Activated naive CD4-positive, alpha-beta T cell treated with anti-CD3 and anti-CD28 coated beads, Interleukin-2, amount 10 ng/mL, durations not matched to agents 7 days and 5 days (primary cell): ENCODE results near the gene TSHZ3.

Experiments
- CTCF ChIA-PET: fragments of 350-600 bp; sonication (Branson Sonifier 250); formaldehyde crosslinking; loops from one replicate; lab custom pipeline; 2021; ENCODE audit warnings: antibody characterized with exemption; lab: Charles Lee
- DNase-seq: peaks from one replicate; pipeline ENCODE4 v3.0.0-alpha.2; 2020
- H3K27ac Mint-ChIP-seq: one replicate; pipeline ENCODE4 v1.8.0; 2021; ENCODE audit warnings: mild to moderate bottlenecking, moderate library complexity, mixed read lengths
- H3K27me3 Mint-ChIP-seq: one replicate; pipeline ENCODE4 v1.8.0; 2021; ENCODE audit warnings: mild to moderate bottlenecking, mixed read lengths
- H3K36me3 Mint-ChIP-seq: one replicate; pipeline ENCODE4 v1.8.0; 2021; ENCODE audit warnings: mixed read lengths
- H3K4me1 Mint-ChIP-seq: one replicate; pipeline ENCODE4 v1.8.0; 2021; ENCODE audit warnings: mixed read lengths
- H3K4me3 Mint-ChIP-seq: one replicate; pipeline ENCODE4 v1.8.0; 2021; ENCODE audit warnings: mild to moderate bottlenecking, moderate library complexity, mixed read lengths
- H3K9me3 Mint-ChIP-seq: one replicate; pipeline ENCODE4 v1.8.0; 2021; ENCODE audit warnings: mixed read lengths

Gene TSHZ3

GRCh38 chr19:31286491-31286890 lies 62.7 kb downstream of the TSHZ3 start:
- peaks cover 9% of the 10 kb centered on the region for H3K27me3 Mint-ChIP-seq
- H3K36me3 Mint-ChIP-seq, result no peaks in the 10 kb centered on the region
- no peak overlapping the region for H3K4me3 Mint-ChIP-seq
- no peak for DNase-seq
- H3K9me3 Mint-ChIP-seq, result no peaks in the 10 kb centered on the region
- H3K4me1 Mint-ChIP-seq, result peaks cover 4% of the 10 kb centered on the region
- CTCF ChIA-PET, result no interaction called here
- H3K27ac Mint-ChIP-seq, result no peak overlapping the region

GRCh38 chr19:31285744-31286143 lies 63.5 kb downstream of the TSHZ3 start:
- Mint-ChIP-seq H3K27me3 (peaks cover 12% of the 10 kb centered on the region), H3K27ac (no peak overlapping the region), H3K4me3 (no peak overlapping the region), H3K36me3 (no peaks in the 10 kb centered on the region), H3K4me1 (peaks cover 4% of the 10 kb centered on the region), H3K9me3 (no peaks in the 10 kb centered on the region)
- CTCF ChIA-PET, result no interaction called here
- no peak for DNase-seq

- DNase-seq, result no peak
- peaks cover 12% of the 10 kb centered on the region for H3K27me3 Mint-ChIP-seq
- H3K9me3 Mint-ChIP-seq, result no peaks in the 10 kb centered on the region
- no peak overlapping the region for H3K27ac Mint-ChIP-seq
- no peaks in the 10 kb centered on the region for H3K36me3 Mint-ChIP-seq
- H3K4me3 Mint-ChIP-seq, result no peak overlapping the region
- H3K4me1 Mint-ChIP-seq, result peaks cover 4% of the 10 kb centered on the region
- CTCF ChIA-PET, result no interaction called here
These were observed 64.6 kb downstream of the TSHZ3 start for GRCh38 chr19:31284621-31285020.

- Mint-ChIP-seq H3K27ac (no peak overlapping the region), H3K9me3 (no peaks in the 10 kb centered on the region), H3K36me3 (no peaks in the 10 kb centered on the region), H3K27me3 (peaks cover 12% of the 10 kb centered on the region), H3K4me3 (no peak overlapping the region), H3K4me1 (peaks cover 4% of the 10 kb centered on the region)
- CTCF ChIA-PET, result no interaction called here
- DNase-seq, result no peak
These were observed 65.5 kb downstream of the TSHZ3 start for GRCh38 chr19:31283701-31284100.

- Mint-ChIP-seq H3K4me1 (peaks cover 4% of the 10 kb centered on the region), H3K27ac (no peak overlapping the region), H3K9me3 (no peaks in the 10 kb centered on the region), H3K27me3 (peaks cover 9% of the 10 kb centered on the region), H3K4me3 (no peak overlapping the region), H3K36me3 (no peaks in the 10 kb centered on the region)
- no peak for DNase-seq
- CTCF ChIA-PET, result no interaction called here
These were observed 66.9 kb downstream of the TSHZ3 start for GRCh38 chr19:31282346-31282745.

GRCh38 chr19:31280287-31281006 lies 68.8 kb downstream of the TSHZ3 start:
- CTCF ChIA-PET, result no interaction called here
- Mint-ChIP-seq H3K4me3 (no peak overlapping the region), H3K4me1 (no peaks in the 10 kb centered on the region), H3K9me3 (no peaks in the 10 kb centered on the region), H3K27me3 (peaks cover 6% of the 10 kb centered on the region), H3K27ac (no peak overlapping the region), H3K36me3 (no peaks in the 10 kb centered on the region)
- no peak for DNase-seq

- H3K4me3 Mint-ChIP-seq, result no peak overlapping the region
- no peak for DNase-seq
- H3K27ac Mint-ChIP-seq, result no peak overlapping the region
- peaks cover 6% of the 10 kb centered on the region for H3K27me3 Mint-ChIP-seq
- H3K9me3 Mint-ChIP-seq, result no peaks in the 10 kb centered on the region
- H3K36me3 Mint-ChIP-seq, result no peaks in the 10 kb centered on the region
- H3K4me1 Mint-ChIP-seq, result no peaks in the 10 kb centered on the region
- CTCF ChIA-PET, result no interaction called here
These were observed 69.8 kb downstream of the TSHZ3 start for GRCh38 chr19:31279436-31279765.

- Mint-ChIP-seq H3K9me3 (no peaks in the 10 kb centered on the region), H3K36me3 (no peaks in the 10 kb centered on the region)
These were observed 70.4 kb downstream of the TSHZ3 start for GRCh38 chr19:31278555-31279435.

GRCh38 chr19:31277516-31277915 lies 71.7 kb downstream of the TSHZ3 start:
- H3K36me3 Mint-ChIP-seq, result no peaks in the 10 kb centered on the region
- DNase-seq, result no peak
- no peak overlapping the region for H3K27ac Mint-ChIP-seq
- peaks cover 6% of the 10 kb centered on the region for H3K27me3 Mint-ChIP-seq
- CTCF ChIA-PET, result interaction anchor here (0.9 kb wide), 1 partner anchor 595 kb away, joined by 3 read pairs; no protein-coding TSS in a partner anchor
- no peak overlapping the region for H3K4me3 Mint-ChIP-seq
- H3K4me1 Mint-ChIP-seq, result no peaks in the 10 kb centered on the region
- no peaks in the 10 kb centered on the region for H3K9me3 Mint-ChIP-seq

More at GRCh38 chr19:31278555-31279435, 70.4 kb downstream of the TSHZ3 start:
- no peak for DNase-seq
- CTCF ChIA-PET, result no interaction called here
- H3K27me3 Mint-ChIP-seq, result peaks cover 6% of the 10 kb centered on the region
- H3K27ac Mint-ChIP-seq, result no peak overlapping the region
- no peak overlapping the region for H3K4me3 Mint-ChIP-seq
- H3K4me1 Mint-ChIP-seq, result no peaks in the 10 kb centered on the region

GRCh38 chr19:31276831-31277230 lies 72.4 kb downstream of the TSHZ3 start:
- Mint-ChIP-seq H3K9me3 (no peaks in the 10 kb centered on the region), H3K27ac (no peak overlapping the region)

GRCh38 chr19:31275068-31275334 lies 74.2 kb downstream of the TSHZ3 start:
- CTCF ChIA-PET, result no interaction called here
- no peaks in the 10 kb centered on the region for H3K27me3 Mint-ChIP-seq

More at GRCh38 chr19:31276831-31277230, 72.4 kb downstream of the TSHZ3 start:
- H3K4me1 Mint-ChIP-seq, result no peaks in the 10 kb centered on the region
- H3K27me3 Mint-ChIP-seq, result peaks cover 6% of the 10 kb centered on the region
- H3K4me3 Mint-ChIP-seq, result no peak overlapping the region
- CTCF ChIA-PET, result interaction anchor here (0.9 kb wide), 1 partner anchor 594 kb away, joined by 3 read pairs; no protein-coding TSS in a partner anchor
- no peak for DNase-seq
- no peaks in the 10 kb centered on the region for H3K36me3 Mint-ChIP-seq

GRCh38 chr19:31274251-31275067 lies 74.8 kb downstream of the TSHZ3 start:
- Mint-ChIP-seq H3K27ac (no peak overlapping the region), H3K4me1 (no peaks in the 10 kb centered on the region), H3K27me3 (no peaks in the 10 kb centered on the region), H3K36me3 (no peaks in the 10 kb centered on the region), H3K9me3 (no peaks in the 10 kb centered on the region), H3K4me3 (no peak overlapping the region)
- CTCF ChIA-PET, result no interaction called here
- no peak for DNase-seq

More at GRCh38 chr19:31275068-31275334, 74.2 kb downstream of the TSHZ3 start:
- Mint-ChIP-seq H3K9me3 (no peaks in the 10 kb centered on the region), H3K4me3 (no peak overlapping the region), H3K27ac (no peak overlapping the region), H3K36me3 (no peaks in the 10 kb centered on the region), H3K4me1 (no peaks in the 10 kb centered on the region)
- DNase-seq, result no peak

- CTCF ChIA-PET, result no interaction called here
- H3K9me3 Mint-ChIP-seq, result no peaks in the 10 kb centered on the region
- no peak overlapping the region for H3K4me3 Mint-ChIP-seq
- H3K27ac Mint-ChIP-seq, result no peak overlapping the region
- no peaks in the 10 kb centered on the region for H3K4me1 Mint-ChIP-seq
- no peaks in the 10 kb centered on the region for H3K27me3 Mint-ChIP-seq
- H3K36me3 Mint-ChIP-seq, result no peaks in the 10 kb centered on the region
- no peak for DNase-seq
These were observed 76.6 kb downstream of the TSHZ3 start for GRCh38 chr19:31272583-31273106.

- no peaks in the 10 kb centered on the region for H3K27me3 Mint-ChIP-seq
- CTCF ChIA-PET, result no interaction called here
- no peak overlapping the region for H3K4me3 Mint-ChIP-seq
- H3K36me3 Mint-ChIP-seq, result no peaks in the 10 kb centered on the region
- no peaks in the 10 kb centered on the region for H3K4me1 Mint-ChIP-seq
- no peak overlapping the region for H3K27ac Mint-ChIP-seq
- no peak for DNase-seq
- no peaks in the 10 kb centered on the region for H3K9me3 Mint-ChIP-seq
These were observed 77.8 kb downstream of the TSHZ3 start for GRCh38 chr19:31271306-31271911.
